ACC112 (cell line): ENCODE measurements around the gene RTP3.

ENCODE experiments used
- H2AFZ ChIP-seq: fragments of 200-600 bp; sonication (generic); one replicate; pipeline ENCODE4 v1.6.0; 2017; ENCODE audit warnings: antibody characterized with exemption, low read length; ENCODE audit not compliant: unreplicated experiment
- H3K27ac ChIP-seq: fragments of 200-600 bp; sonication (generic); 2 replicates; pipeline ENCODE4 v1.5.1; 2014; ENCODE audit warnings: low read depth, mild to moderate bottlenecking, antibody characterized with exemption, low read length, moderate library complexity
- H3K27me3 ChIP-seq: fragments of 200-600 bp; sonication (generic); 2 replicates; pipeline ENCODE4 v1.6.1; 2014; ENCODE audit warnings: mild to moderate bottlenecking, antibody characterized with exemption, low read length, moderate library complexity, mixed read lengths; ENCODE audit not compliant: insufficient read depth
- H3K36me3 ChIP-seq: fragments of 200-600 bp; sonication (generic); 2 replicates; pipeline ENCODE4 v1.6.1; 2016; ENCODE audit warnings: mild to moderate bottlenecking, antibody characterized with exemption, low read length, moderate library complexity, mixed read lengths; ENCODE audit not compliant: insufficient read depth
- H3K4me1 ChIP-seq: fragments of 200-600 bp; sonication (generic); one replicate; pipeline ENCODE4 v1.6.1; 2016; ENCODE audit warnings: low read length, mixed read lengths; ENCODE audit not compliant: insufficient read depth, unreplicated experiment, control insufficient read depth
- H3K4me3 ChIP-seq: fragments of 200-600 bp; sonication (generic); 2 replicates; pipeline ENCODE4 v1.5.1; 2014; ENCODE audit warnings: mild to moderate bottlenecking, low read depth, low read length
- H3K79me2 ChIP-seq: fragments of 200-600 bp; sonication (generic); one replicate; pipeline ENCODE4 v1.6.0; 2016; ENCODE audit warnings: low read length; ENCODE audit not compliant: control insufficient read depth, unreplicated experiment, insufficient read depth

RTP3 gene

DNA sequence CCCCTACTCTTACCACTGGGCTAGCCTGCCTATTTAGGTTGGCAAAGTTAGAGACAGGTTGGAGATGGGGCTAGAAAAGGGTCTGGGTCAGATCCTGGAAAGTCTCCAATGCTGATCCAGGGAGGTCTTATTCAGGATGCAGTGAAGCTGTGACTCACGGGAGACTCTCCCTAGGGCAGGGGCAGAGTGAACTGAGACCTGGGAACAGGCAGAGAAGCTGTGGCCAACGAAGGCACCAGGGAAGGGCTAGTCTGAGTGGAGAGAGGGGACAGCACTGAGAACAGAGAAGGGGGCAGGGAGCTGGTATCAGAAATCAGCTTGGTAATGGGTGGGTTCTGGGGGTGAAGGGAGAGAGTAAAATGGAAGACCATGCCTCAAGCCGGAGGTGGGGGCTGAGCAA lies 35.3 kb upstream of the RTP3 start:
- Histone ChIP-seq H2AFZ (no peak overlapping the region), H3K79me2 (no peaks in the 10 kb centered on the region), H3K27ac (no peak overlapping the region), H3K4me3 (no peak overlapping the region), H3K27me3 (peaks cover 50% of the 10 kb centered on the region), H3K4me1 (peaks cover 18% of the 10 kb centered on the region), H3K36me3 (no peaks in the 10 kb centered on the region)

DNA sequence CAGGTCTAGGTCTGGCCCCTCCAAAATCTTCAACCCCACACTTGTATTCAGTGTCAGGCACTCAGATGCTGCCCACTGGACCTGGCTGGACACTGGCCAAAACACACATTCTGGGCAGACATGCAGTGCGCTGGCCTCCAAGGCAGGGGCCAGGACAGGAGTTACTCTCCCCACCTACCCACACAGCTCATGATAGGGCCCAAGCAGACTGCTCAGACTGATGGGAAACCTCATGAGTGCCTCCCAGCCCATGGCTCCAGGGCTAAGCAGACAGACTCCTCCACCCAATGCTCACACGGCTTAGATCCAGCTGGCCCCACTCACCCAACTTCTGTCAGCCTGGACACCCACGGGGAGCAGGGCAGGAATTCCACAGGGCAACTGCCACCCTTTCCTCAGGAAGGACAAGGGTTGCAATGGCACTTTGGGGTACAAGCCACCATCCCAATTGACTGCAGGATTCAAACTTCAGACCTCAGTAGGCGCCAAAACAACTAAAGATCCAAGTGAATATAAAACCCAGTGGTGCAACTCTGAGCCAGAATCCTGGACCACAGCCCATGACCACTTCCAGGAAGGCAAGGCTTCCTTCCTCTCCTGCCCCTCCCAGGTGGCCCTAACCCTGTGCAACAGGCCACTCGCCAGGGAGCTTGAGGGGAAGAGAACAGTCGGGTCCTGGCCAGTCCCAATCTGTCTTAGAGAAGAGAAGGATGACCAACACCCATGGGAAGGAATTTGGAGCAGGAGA lies 34.5 kb upstream of the RTP3 start:
- H2AFZ ChIP-seq: no peak overlapping the region
- H3K4me1 ChIP-seq: peaks cover 18% of the 10 kb centered on the region
- no peak overlapping the region for H3K27ac ChIP-seq
- H3K79me2 ChIP-seq: no peaks in the 10 kb centered on the region
- no peak overlapping the region for H3K4me3 ChIP-seq
- H3K27me3 ChIP-seq: peaks cover 50% of the 10 kb centered on the region
- no peaks in the 10 kb centered on the region for H3K36me3 ChIP-seq

DNA sequence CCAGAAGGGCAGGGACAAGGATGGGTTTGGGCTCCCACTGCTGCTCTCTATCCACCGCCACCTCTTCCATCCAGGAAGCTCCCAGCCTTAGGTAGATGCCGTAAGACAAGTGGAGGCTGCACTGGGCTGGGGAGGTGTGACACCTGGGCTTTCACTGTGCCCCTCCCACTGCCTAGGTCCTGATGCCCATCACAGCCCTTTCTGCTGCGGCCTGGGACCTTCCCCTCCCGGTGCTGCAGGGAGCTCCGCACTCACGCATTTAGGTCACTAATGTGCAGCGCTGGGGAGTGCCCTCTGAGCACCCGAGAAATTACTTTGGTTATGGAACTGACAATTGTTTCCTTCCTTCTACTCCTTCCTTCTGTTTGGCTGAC lies 33.9 kb upstream of the RTP3 start:
- H2AFZ ChIP-seq: no peak overlapping the region
- no peak overlapping the region for H3K27ac ChIP-seq
- no peaks in the 10 kb centered on the region for H3K36me3 ChIP-seq
- peaks cover 50% of the 10 kb centered on the region for H3K27me3 ChIP-seq
- H3K79me2 ChIP-seq: no peaks in the 10 kb centered on the region
- H3K4me1 ChIP-seq: peaks cover 18% of the 10 kb centered on the region
- H3K4me3 ChIP-seq: no peak overlapping the region

DNA sequence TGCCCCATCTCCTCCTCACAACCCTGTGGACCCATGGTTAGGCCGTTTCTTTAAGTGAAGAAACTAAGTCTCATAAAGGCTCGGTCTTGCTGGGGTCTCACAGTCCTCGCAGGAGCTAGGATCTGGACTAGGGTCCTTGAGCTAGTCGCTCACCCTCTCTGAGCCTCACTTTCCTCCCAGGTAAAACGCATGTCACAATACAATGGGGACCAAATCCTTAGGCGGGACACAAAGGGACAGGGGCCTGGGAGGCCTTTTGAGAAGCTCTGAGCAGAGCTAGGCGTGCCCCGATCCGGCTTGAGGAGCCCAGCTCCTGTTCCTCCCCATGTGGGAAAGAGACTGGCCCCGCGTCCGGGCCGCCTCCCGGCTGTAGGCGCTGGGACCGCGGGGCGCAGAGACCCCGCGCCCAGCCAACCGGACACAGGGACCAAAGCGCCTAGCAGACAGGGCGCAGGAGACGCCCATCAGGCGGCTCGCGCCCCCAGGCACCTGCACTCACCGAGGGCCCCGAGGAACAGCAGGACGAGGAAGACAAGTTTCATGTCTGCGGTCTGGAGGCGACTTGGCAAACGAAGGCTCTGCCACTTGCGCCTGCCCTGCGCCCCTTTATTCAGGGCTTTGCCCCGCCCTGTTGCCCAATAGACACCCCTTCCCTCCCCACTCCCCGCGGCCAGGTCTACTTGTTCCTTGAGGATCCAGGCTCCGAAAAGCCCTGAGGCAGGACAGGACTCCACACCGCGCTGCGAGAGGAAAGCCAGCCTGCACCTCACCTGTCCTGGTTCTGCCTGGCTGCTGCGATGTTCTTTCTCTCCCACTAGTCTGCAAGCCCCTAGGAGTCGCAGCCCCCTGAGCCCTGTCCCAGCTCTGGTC lies 33.2 kb upstream of the RTP3 start, which contains the start of gene LTF:
TSS of gene LTF (minus strand) at position 580 of the 870 bp plus-strand sequence. CDS start at position 542, 38 bp downstream.
- peaks cover 46% of the 10 kb centered on the region for H3K27me3 ChIP-seq
- no peak within 1 kb of the TSS for H3K4me3 ChIP-seq
- no peaks in the 10 kb centered on the region for H3K79me2 ChIP-seq
- no peaks in the 10 kb centered on the region for H3K36me3 ChIP-seq
- no peak within 1 kb of the TSS for H2AFZ ChIP-seq
- peaks cover 18% of the 10 kb centered on the region for H3K4me1 ChIP-seq
- no peak within 1 kb of the TSS for H3K27ac ChIP-seq

DNA sequence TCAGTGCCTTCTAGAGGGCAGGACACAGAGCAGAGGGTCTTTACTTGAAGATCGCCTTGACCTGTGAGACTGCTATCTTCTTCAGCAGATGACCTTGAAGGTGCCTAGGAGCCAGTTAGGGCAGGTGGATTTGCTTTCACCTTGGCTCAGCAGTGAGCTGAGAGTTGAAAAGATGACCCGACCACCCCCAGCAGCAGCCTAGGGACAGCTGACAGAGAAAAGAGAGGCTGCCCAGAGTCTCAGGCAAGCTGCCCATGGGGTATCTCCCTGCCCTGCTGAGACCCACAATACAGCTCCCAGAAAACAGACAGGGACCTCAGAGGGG lies 32.6 kb upstream of the RTP3 start:
- H3K27me3 ChIP-seq: peaks cover 44% of the 10 kb centered on the region
- no peaks in the 10 kb centered on the region for H3K79me2 ChIP-seq
- H2AFZ ChIP-seq: no peak overlapping the region
- H3K36me3 ChIP-seq: no peaks in the 10 kb centered on the region
- no peak overlapping the region for H3K4me3 ChIP-seq
- H3K27ac ChIP-seq: no peak overlapping the region
- peaks cover 18% of the 10 kb centered on the region for H3K4me1 ChIP-seq

DNA sequence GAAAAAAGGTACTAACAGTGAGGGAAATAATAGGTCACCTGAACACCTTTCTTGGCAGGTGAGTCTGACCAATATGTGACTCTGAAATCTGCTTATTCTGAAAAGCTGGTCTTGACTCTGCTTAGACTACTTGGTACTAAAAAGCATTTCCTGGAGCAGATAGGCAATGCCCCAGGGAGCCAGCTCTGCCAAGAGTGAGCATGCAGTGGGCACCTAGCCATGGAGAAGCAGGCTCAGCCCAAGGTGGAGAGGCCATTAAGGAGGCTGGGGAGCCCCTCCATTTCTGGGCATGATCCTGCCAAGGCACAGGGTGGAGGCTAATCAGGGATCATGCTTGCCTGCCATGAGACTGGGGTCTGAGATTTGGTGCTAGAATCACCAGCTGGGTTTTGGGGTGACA lies 31.5 kb upstream of the RTP3 start:
- H2AFZ ChIP-seq: no peak overlapping the region
- H3K79me2 ChIP-seq: no peaks in the 10 kb centered on the region
- peaks cover 18% of the 10 kb centered on the region for H3K4me1 ChIP-seq
- no peaks in the 10 kb centered on the region for H3K36me3 ChIP-seq
- no peak overlapping the region for H3K27ac ChIP-seq
- H3K4me3 ChIP-seq: no peak overlapping the region
- peaks cover 45% of the 10 kb centered on the region for H3K27me3 ChIP-seq

DNA sequence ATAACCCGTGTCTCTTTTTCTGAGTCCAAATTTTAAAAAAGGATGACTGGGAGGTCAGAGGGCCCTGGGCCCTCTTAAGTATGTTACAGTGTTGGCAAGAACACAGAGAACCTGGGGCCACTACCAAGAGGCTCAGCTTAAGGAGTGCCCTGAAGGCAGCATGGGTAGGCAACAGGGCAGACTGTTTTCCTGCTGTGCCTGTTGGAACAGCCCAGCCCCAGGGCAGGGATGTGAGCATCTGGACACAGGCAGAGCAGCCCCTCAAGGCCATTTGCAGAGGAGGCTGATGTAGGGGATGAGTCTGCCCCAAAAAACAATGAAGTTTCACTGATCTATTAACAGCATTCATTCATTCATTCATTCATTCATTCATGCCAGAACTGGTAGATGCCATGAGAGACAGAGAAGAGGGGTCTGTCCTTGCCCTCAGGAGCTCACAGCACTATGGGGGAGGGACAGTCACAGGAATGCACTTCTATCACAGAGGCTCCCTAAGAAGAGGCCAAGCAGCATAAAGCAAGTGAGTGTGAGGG lies 30.8 kb upstream of the RTP3 start:
- Histone ChIP-seq H3K27ac (no peak overlapping the region), H3K36me3 (no peaks in the 10 kb centered on the region), H2AFZ (no peak overlapping the region), H3K79me2 (no peaks in the 10 kb centered on the region), H3K4me1 (peaks cover 18% of the 10 kb centered on the region), H3K4me3 (no peak overlapping the region), H3K27me3 (peaks cover 45% of the 10 kb centered on the region)

DNA sequence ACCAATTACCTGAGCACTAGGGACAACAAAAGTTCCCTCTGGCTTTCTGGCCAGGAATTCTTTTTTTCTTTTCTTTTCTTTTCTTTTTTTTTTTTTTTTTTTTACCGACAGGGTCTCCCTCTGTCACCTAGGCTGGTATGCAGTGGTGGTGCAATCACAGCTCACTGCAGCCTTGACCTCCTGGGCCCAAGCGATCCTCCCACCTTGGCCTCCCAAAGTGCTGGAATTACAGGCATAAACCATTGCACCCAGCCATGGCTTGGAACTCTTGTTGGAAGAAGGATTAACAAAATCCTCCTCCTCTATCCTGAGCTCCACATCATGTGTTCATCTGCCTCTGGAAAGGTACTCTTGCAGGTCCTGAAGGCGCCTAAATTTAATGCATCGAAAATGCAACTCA lies 30.2 kb upstream of the RTP3 start:
- Histone ChIP-seq H2AFZ (no peak overlapping the region), H3K4me1 (peaks cover 15% of the 10 kb centered on the region), H3K79me2 (no peaks in the 10 kb centered on the region), H3K27me3 (peaks cover 49% of the 10 kb centered on the region), H3K27ac (no peak overlapping the region), H3K36me3 (no peaks in the 10 kb centered on the region), H3K4me3 (no peak overlapping the region)

DNA sequence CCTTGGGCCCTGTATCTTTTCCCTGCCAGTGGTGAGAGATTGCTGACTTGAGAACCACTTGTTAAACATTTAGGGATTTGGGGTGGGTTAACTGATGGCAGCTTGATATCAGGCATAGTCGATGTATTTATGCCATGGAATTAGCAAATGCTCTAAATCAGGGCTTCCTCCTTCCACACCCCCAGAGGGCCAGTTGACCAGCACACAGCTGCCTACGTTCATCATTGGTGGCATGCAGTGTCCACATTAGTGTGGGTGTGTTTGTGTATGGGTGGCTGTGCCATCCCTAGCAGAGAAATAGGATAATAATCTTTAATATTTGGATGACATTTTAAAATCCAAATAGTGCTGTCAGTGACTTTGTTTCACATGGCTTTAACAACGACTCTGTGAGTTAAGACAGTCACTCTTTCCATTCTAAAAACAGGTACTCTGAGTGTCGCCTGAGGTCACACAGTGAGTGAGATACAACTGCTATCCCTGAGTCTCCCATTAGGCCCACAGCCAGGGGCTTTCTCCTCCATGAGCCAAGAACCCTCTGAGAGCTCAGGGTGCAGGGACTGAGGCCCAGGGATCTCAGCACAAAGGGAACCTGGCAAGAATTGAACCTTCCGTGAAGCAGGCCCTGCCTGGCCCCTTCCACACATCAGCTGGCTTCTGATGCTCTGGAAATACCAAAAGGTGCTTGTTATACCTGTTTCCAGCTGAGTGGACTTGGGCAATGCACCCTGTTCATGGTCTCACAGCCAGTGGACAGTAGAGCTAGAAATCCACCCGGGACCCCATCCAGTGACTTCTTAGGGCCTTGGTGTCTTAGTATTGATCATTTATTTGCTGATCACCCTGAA lies 28.8 kb upstream of the RTP3 start:
- H3K27me3 ChIP-seq: peaks cover 57% of the 10 kb centered on the region
- H3K36me3 ChIP-seq: no peaks in the 10 kb centered on the region
- no peaks in the 10 kb centered on the region for H3K79me2 ChIP-seq
- peaks cover 6% of the 10 kb centered on the region for H3K4me1 ChIP-seq
- no peak overlapping the region for H2AFZ ChIP-seq
- no peak overlapping the region for H3K27ac ChIP-seq
- no peak overlapping the region for H3K4me3 ChIP-seq

DNA sequence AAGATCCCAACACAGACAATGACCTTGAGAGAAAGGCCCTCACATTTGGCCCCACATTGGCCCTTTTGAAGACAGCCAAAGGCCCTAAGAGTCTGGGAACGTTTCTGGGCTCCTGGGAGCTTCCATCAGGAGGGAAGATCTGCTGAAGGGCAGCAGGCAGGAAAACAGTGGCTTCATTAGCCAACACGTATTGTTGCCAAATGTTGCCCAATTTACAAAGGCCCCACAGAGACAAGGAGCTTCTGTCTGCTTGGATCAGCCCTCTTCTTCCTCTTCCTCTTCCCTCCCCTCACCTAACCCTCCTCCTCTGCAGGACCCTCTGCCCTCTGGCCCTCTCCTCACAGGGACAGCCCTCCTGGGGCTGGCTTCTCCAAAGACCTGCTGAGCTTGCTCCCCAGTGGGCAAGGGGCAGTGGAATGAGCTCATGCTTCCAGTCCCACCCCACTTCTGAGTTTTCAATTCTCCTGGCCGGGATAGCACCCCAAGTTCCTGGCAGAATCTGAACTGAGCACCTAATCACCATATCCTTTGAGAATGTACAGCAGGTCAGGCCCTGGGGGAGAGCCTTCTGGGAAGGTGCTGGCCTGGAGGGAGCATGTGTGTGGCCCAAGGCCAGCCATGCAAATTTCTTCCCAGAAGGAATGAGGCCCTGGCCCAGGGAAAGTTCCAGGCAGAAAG lies 28.0 kb upstream of the RTP3 start:
- H3K27ac ChIP-seq: no peak overlapping the region
- peaks cover 57% of the 10 kb centered on the region for H3K27me3 ChIP-seq
- peaks cover 6% of the 10 kb centered on the region for H3K4me1 ChIP-seq
- H2AFZ ChIP-seq: no peak overlapping the region
- no peaks in the 10 kb centered on the region for H3K36me3 ChIP-seq
- H3K79me2 ChIP-seq: no peaks in the 10 kb centered on the region
- no peak overlapping the region for H3K4me3 ChIP-seq
